Measurements from ENCODE around the gene B3GAT1.

Gene B3GAT1

GRCh38 chr11:134441706-134442105, 29.7 kb upstream of the B3GAT1 start:
- H3K4me3 ChIP-seq (ENCODE audit: low read depth, low read length) = no peak overlapping the region
- DNase-seq (ENCODE audit: low read depth, low spot score) = no peak
- no peak for TF ChIP-seq CTCF (IDR thresholded peaks at IDR 0.05; ENCODE audit: low read depth, low read length)
- in situ Hi-C loops (cut with HindIII; ENCODE audit: low sequenced_read_pairs) = no loop called here

GRCh38 chr11:134441281-134441680, 29.2 kb upstream of the B3GAT1 start:
- TF ChIP-seq CTCF (IDR thresholded peaks at IDR 0.05; ENCODE audit: low read depth, low read length) = no peak
- H3K4me3 ChIP-seq (ENCODE audit: low read depth, low read length) = no peak overlapping the region
- in situ Hi-C loops (cut with HindIII; ENCODE audit: low sequenced_read_pairs) = no loop called here
- DNase-seq (ENCODE audit: low read depth, low spot score) = no peak

- no peak for DNase-seq (ENCODE audit: low read depth, low spot score)
- no peak for TF ChIP-seq CTCF (IDR thresholded peaks at IDR 0.05; ENCODE audit: low read depth, low read length)
- in situ Hi-C loops (cut with HindIII; ENCODE audit: low sequenced_read_pairs) = no loop called here
- no peak overlapping the region for H3K4me3 ChIP-seq (ENCODE audit: low read depth, low read length)
Observed at GRCh38 chr11:134440851-134441250, 28.8 kb upstream of the B3GAT1 start.

GRCh38 chr11:134438542-134439537, 26.8 kb upstream of the B3GAT1 start:
- H3K4me3 ChIP-seq (ENCODE audit: low read depth, low read length) = no peak overlapping the region
- in situ Hi-C loops (cut with HindIII; ENCODE audit: low sequenced_read_pairs) = no loop called here
- TF ChIP-seq CTCF (IDR thresholded peaks at IDR 0.05; ENCODE audit: low read depth, low read length) = no peak
- DNase-seq (ENCODE audit: low read depth, low spot score) = no peak

GRCh38 chr11:134437821-134438220, 25.8 kb upstream of the B3GAT1 start:
- TF ChIP-seq CTCF (IDR thresholded peaks at IDR 0.05; ENCODE audit: low read depth, low read length) = no peak
- no peak overlapping the region for H3K4me3 ChIP-seq (ENCODE audit: low read depth, low read length)
- no peak for DNase-seq (ENCODE audit: low read depth, low spot score)
- in situ Hi-C loops (cut with HindIII; ENCODE audit: low sequenced_read_pairs) = no loop called here

- no peak for TF ChIP-seq CTCF (IDR thresholded peaks at IDR 0.05; ENCODE audit: low read depth, low read length)
- in situ Hi-C loops (cut with HindIII; ENCODE audit: low sequenced_read_pairs) = no loop called here
- H3K4me3 ChIP-seq (ENCODE audit: low read depth, low read length) = no peak overlapping the region
- no peak for DNase-seq (ENCODE audit: low read depth, low spot score)
Observed at GRCh38 chr11:134436781-134437180, 24.7 kb upstream of the B3GAT1 start.
